ENCODE data around the gene CPXM2.

The CPXM2 gene

DNA sequence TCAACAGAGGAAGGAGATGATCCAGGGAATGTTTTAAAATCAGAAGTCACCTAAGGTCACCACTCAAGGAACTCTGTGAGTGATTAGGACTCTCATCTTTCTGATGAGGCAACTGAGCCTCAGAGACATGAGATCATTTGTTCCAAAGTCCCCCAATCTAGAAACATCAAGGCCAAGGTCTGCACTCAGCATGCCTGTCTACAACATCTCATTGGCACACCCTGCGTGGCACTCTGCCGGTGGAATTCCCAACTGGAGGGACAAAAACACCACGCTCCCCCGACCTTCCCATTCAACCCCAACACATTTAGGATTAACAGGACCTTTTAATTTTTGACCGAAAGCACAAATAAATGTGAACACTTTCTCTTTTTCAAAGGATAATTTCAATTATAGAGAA lies 31.4 kb downstream of the CPXM2 start:
- no peak overlapping the region for H3K4me3 ChIP-seq (ENCODE audit: low read length)
- no peak for DNase-seq (ENCODE audit: low read depth)
- TF ChIP-seq, protein P1, sequence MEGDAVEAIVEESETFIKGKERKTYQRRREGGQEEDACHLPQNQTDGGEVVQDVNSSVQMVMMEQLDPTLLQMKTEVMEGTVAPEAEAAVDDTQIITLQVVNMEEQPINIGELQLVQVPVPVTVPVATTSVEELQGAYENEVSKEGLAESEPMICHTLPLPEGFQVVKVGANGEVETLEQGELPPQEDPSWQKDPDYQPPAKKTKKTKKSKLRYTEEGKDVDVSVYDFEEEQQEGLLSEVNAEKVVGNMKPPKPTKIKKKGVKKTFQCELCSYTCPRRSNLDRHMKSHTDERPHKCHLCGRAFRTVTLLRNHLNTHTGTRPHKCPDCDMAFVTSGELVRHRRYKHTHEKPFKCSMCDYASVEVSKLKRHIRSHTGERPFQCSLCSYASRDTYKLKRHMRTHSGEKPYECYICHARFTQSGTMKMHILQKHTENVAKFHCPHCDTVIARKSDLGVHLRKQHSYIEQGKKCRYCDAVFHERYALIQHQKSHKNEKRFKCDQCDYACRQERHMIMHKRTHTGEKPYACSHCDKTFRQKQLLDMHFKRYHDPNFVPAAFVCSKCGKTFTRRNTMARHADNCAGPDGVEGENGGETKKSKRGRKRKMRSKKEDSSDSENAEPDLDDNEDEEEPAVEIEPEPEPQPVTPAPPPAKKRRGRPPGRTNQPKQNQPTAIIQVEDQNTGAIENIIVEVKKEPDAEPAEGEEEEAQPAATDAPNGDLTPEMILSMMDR (conservative IDR thresholded peaks at IDR 0.05; ENCODE audit: low read depth, low read length) = no peak

DNA sequence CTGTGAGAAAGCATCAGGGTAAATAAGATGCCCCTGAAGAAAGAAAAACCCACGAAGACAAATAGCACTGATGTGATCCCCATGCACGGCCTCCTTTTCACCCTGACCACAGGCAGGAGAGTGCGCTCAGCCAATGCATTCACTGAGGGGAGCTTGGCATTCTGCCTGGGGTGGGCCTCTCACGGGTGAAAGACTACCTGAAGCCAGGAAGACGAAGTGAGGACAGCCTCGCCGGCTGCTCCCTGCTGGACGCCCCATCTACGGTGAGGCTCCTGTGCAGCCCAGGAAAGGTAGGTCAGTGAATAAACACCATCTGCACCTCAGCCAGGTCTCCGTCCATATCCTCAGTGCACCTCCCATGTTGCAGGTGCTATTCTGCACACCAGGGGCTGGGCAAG lies 32.0 kb downstream of the CPXM2 start:
- DNase-seq (ENCODE audit: low read depth) = no peak
- no peak overlapping the region for H3K4me3 ChIP-seq (ENCODE audit: low read length)
- TF ChIP-seq, protein P1 (conservative IDR thresholded peaks at IDR 0.05; ENCODE audit: low read depth, low read length) = no peak

DNA sequence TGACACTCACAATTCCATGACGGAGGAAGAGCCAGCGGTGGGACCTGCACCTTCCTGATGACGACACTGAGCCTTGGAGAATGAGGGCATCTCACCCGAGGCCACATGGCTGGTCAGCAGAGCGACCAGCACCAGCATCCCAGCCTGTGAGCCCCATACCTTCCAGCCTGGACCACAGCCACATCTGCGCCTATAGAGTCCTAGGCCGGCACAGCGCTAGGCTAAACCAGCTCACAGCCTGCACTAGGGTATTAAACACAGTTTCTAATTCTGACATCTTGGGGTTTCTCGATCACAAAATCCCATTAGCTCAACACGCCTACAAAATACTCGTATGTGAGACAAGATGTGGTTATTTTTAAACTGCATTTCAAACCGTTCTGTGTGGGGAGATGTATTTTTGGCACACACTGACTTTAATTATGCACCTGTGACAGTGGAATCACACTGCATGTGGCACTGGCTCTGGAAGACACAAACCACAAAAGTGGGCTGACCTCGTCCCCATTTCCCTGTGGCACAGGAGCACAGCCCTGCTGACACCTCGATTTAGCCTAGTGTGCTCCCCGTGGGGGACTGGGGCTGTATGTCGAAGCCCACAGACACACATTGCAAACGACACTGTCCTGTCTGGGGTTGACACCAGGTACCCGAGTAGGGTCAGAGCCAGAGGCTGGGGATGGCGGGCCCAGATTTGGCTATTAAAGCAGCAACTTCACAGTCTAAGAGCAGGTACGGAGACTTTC lies 32.5 kb downstream of the CPXM2 start:
- no peak overlapping the region for H3K4me3 ChIP-seq (ENCODE audit: low read length)
- TF ChIP-seq, protein P1 (conservative IDR thresholded peaks at IDR 0.05; ENCODE audit: low read depth, low read length) = no peak
- DNase-seq (ENCODE audit: low read depth) = no peak

DNA sequence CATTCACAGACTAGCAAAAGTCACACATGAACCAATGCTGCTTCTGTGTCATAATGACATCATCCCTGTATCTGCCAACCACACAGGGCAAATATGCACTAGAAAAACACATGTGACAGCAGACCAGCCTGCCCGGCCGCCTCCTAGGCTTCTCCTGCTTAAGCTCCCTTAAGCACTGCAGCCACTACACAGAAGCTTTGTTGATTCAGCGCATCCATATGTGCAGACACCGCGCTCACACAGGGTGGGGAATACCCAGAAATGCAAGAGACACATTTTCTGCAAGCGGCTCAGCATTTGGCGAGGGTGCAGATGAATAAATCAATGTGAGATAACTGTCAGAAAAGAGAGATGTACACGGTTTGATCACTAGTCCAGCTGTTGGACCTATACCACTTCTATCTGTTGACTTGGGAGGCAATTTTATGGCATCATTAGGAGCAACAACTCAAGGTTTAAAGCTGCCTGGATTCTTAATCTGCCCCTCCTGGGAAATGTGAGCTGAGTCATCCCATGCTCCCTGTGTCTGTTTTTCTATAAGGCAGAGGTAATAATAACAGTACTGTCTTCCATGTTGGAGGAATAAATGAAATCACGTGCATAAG lies 33.4 kb downstream of the CPXM2 start:
- H3K4me3 ChIP-seq (ENCODE audit: low read length) = no peak overlapping the region
- TF ChIP-seq, protein P1 (conservative IDR thresholded peaks at IDR 0.05; ENCODE audit: low read depth, low read length) = no peak
- no peak for DNase-seq (ENCODE audit: low read depth)

DNA sequence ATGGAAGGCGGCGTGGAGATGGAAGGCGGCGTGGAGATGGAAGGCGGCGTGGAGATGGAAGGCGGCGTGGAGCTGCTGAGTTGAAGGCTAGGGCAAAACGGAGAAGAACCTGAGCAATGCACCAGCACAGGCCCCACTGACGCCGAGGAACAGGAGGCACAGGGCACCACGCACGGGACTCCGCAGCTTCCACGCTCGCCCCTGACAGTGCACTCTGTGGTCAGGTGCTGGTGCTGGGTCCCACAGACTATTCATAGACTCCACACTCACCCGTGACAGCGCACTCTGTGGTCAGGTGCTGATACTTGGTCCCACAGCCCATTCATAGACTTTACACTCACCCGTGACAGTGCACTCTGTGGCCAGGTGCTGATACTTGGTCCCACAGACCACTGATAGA lies 34.0 kb downstream of the CPXM2 start:
- DNase-seq (ENCODE audit: low read depth) = no peak
- no peak overlapping the region for H3K4me3 ChIP-seq (ENCODE audit: low read length)
- TF ChIP-seq, protein P1 (conservative IDR thresholded peaks at IDR 0.05; ENCODE audit: low read depth, low read length) = no peak

DNA sequence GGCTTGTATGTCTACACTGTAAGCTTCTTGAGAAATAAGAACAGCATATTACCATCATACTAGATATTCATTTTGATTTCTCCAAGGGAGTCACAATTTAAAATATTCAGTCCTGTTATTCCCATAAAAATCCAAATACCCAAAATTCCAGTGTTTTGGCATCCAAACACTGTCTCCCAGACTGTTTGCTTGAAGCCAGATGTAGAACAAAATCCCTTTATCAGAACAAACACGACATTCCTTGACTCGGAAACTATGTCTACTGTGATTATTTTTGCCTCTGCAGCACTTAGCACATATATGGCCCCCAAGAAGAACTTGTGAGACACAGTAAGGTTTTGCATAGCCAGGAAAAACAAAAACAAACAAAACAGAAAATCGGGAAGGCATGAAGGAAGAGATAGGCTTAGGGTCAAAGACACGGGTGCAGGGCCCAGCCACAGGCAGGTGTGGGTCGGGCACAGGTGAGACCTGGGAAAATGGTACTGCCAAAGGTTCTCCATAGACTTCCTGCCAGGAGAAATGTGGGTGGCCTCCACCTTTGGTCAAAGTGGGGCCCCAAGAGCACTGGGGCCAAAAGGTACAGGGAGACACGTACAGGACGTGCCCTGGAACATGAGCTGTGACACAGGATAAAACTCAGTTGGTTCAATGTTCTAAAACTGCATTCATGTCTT lies 36.5 kb downstream of the CPXM2 start:
- TF ChIP-seq, protein P1 (conservative IDR thresholded peaks at IDR 0.05; ENCODE audit: low read depth, low read length) = no peak
- no peak overlapping the region for H3K4me3 ChIP-seq (ENCODE audit: low read length)
- no peak for DNase-seq (ENCODE audit: low read depth)

Data from retinal pigment epithelial cell (primary cell).